Neural progenitor cell (in vitro differentiated cells): ENCODE measurements around the gene NFXL1. TPM values are rescaled to one million over a fixed set of nuclear protein-coding genes. Genes with fewer than 3 reads are reported as not detected.

Source experiments
- DNase-seq: peaks from one replicate; pipeline ENCODE4 v3.0.0-alpha.2; 2016; ENCODE audit warnings: low spot score
- H2AFZ ChIP-seq: fragments of 200-600 bp; sonication (generic); replicated peaks from 2 replicates; pipeline ENCODE4 v1.6.1; 2016; ENCODE audit warnings: antibody characterized with exemption
- H3F3A ChIP-seq: fragments of 200-600 bp; sonication (generic); 2 replicates; pipeline ENCODE4 v1.6.1; 2016; ENCODE audit warnings: antibody characterized with exemption, low read depth
- H3K27ac ChIP-seq: fragments of 200-600 bp; sonication (generic); 2 replicates; pipeline ENCODE4 v1.5.1; 2016; ENCODE audit warnings: mild to moderate bottlenecking
- H3K27me3 ChIP-seq: fragments of 200-600 bp; sonication (generic); 2 replicates; pipeline ENCODE4 v1.6.1; 2016; ENCODE audit warnings: mild to moderate bottlenecking, moderate library complexity
- H3K36me3 ChIP-seq: fragments of 200-600 bp; sonication (generic); 2 replicates; pipeline ENCODE4 v1.5.1; 2016
- H3K4me1 ChIP-seq: fragments of 200-600 bp; sonication (generic); 2 replicates; pipeline ENCODE4 v1.6.1; 2016; ENCODE audit warnings: mixed run types
- H3K4me2 ChIP-seq: fragments of 200-600 bp; sonication (generic); 2 replicates; pipeline ENCODE4 v1.6.1; 2016
- H3K4me3 ChIP-seq: fragments of 200-600 bp; sonication (generic); 2 replicates; pipeline ENCODE4 v1.5.1; 2016
- H3K79me2 ChIP-seq: fragments of 200-600 bp; sonication (generic); 2 replicates; pipeline ENCODE4 v1.6.1; 2016; ENCODE audit warnings: low read depth
- H3K9ac ChIP-seq: fragments of 200-600 bp; sonication (generic); 2 replicates; pipeline ENCODE4 v1.6.1; 2016
- H3K9me3 ChIP-seq: fragments of 200-600 bp; sonication (generic); 2 replicates; pipeline ENCODE4 v1.5.1; 2016; ENCODE audit warnings: low read depth
- H4K20me1 ChIP-seq: fragments of 200-600 bp; sonication (generic); 2 replicates; pipeline ENCODE4 v1.6.1; 2016; ENCODE audit warnings: low read depth
- H3K27ac Mint-ChIP-seq: 3 replicates; pipeline ENCODE4 v1.8.0; 2021; ENCODE audit warnings: mixed read lengths
- H3K27me3 Mint-ChIP-seq: 2 replicates; pipeline ENCODE4 v1.8.0; 2022; ENCODE audit warnings: low read depth, mild to moderate bottlenecking, inconsistent platforms, moderate library complexity, mixed read lengths; ENCODE audit not compliant: insufficient read depth
- H3K36me3 Mint-ChIP-seq: 3 replicates; pipeline ENCODE4 v1.8.0; 2021; ENCODE audit warnings: mixed read lengths
- H3K4me1 Mint-ChIP-seq: 3 replicates; pipeline ENCODE4 v1.8.0; 2021; ENCODE audit warnings: mixed read lengths
- H3K4me3 Mint-ChIP-seq: 3 replicates; pipeline ENCODE4 v1.8.0; 2021; ENCODE audit warnings: mild to moderate bottlenecking, moderate library complexity, mixed read lengths
- H3K9me3 Mint-ChIP-seq: 3 replicates; pipeline ENCODE4 v1.8.0; 2020; ENCODE audit warnings: mixed read lengths
- EZH2 ChIP-seq: fragments of 200-600 bp; sonication (generic); IDR thresholded peaks from 2 replicates; pipeline ENCODE4 v1.6.1; 2017; ENCODE audit warnings: antibody characterized with exemption, mild to moderate bottlenecking, moderate library complexity
- EZH2phosphoT487 ChIP-seq: fragments of 200-600 bp; sonication (generic); IDR thresholded peaks from 2 replicates; pipeline ENCODE4 v1.6.1; 2017; ENCODE audit warnings: antibody characterized with exemption
- total RNA-seq: library from RNA; depleted of rRNA; stranded (reverse); fragments of >200 nt; gene quantifications from 2 replicates; pipeline ENCODE4 v1.2.3, GENCODE V29; 2015; ENCODE audit warnings: low replicate concordance
- TF ChIP-seq, protein P1 (sequence below): fragments of 200-600 bp; sonication (generic); IDR thresholded peaks from 2 replicates; pipeline ENCODE4 v1.5.1; 2017; ENCODE audit warnings: antibody characterized with exemption, mild to moderate bottlenecking

Gene NFXL1
- total RNA-seq, 1 donor from 2014 or later: 33.2 TPM

DNA sequence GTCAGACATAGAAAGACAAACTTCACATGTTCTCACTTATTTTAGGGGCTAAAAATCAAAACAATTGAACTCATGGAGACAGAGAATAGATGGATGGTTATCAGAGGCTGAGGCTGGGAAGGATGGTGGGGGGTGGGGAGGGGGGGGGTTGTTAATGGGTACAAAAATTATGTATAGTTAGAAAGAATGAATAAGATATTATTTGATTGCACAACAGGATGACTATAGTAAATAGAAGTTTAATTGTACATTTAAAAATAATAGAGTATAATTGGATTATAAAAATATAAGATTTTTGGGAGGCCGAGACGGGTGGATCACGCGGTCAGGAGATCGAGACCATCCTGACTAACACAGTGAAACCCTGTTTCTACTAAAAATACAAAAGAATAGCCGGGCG is 109.8 kb downstream of the NFXL1 start:
- no peaks in the 10 kb centered on the region for H3K9me3 ChIP-seq
- Mint-ChIP-seq H3K27me3 (peaks cover 2% of the 10 kb centered on the region), H3K4me1 (no peaks in the 10 kb centered on the region), H3K4me3 (no peak overlapping the region), H3K27ac (no peak overlapping the region), H3K36me3 (no peaks in the 10 kb centered on the region), H3K9me3 (peaks cover 12% of the 10 kb centered on the region)
- no peak overlapping the region for H3K27ac ChIP-seq
- DNase-seq: no peak
- no peaks in the 10 kb centered on the region for H3F3A ChIP-seq
- H3K4me3 ChIP-seq: no peak overlapping the region
- H3K9ac ChIP-seq: no peak overlapping the region
- H2AFZ ChIP-seq: no peak overlapping the region
- no peaks in the 10 kb centered on the region for H3K79me2 ChIP-seq
- TF ChIP-seq EZH2phosphoT487: no peak
- TF ChIP-seq EZH2: no peak
- TF ChIP-seq, protein P1, sequence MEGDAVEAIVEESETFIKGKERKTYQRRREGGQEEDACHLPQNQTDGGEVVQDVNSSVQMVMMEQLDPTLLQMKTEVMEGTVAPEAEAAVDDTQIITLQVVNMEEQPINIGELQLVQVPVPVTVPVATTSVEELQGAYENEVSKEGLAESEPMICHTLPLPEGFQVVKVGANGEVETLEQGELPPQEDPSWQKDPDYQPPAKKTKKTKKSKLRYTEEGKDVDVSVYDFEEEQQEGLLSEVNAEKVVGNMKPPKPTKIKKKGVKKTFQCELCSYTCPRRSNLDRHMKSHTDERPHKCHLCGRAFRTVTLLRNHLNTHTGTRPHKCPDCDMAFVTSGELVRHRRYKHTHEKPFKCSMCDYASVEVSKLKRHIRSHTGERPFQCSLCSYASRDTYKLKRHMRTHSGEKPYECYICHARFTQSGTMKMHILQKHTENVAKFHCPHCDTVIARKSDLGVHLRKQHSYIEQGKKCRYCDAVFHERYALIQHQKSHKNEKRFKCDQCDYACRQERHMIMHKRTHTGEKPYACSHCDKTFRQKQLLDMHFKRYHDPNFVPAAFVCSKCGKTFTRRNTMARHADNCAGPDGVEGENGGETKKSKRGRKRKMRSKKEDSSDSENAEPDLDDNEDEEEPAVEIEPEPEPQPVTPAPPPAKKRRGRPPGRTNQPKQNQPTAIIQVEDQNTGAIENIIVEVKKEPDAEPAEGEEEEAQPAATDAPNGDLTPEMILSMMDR: no peak
- H3K36me3 ChIP-seq: no peaks in the 10 kb centered on the region
- H3K4me2 ChIP-seq: no peak overlapping the region
- no peaks in the 10 kb centered on the region for H4K20me1 ChIP-seq
- no peaks in the 10 kb centered on the region for H3K27me3 ChIP-seq
- no peaks in the 10 kb centered on the region for H3K4me1 ChIP-seq

DNA sequence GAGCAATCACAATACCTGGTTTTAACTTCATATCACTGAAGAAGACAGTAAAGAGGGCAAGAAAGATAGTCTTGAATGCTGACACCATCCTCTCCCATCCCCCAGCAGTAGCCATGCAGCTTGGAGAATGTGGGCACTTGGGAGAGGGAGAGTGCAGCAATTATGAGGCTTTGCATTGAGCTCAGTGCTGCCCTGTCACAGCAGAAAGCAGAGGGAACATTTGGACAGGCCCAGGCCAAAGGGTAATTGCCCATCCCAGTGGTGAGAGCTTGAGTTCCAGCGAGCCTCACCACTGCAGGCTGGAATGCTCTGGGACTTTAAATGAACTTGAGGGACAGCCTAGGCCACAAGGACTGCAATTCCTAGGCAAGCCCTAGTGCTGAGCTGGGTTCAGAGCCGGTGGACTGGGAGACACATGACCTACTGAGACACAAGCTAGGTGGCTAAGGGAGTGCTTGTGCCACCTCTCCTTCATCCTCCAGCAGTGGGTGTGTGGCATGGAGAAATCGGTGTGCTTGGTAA is 112.8 kb downstream of the NFXL1 start:
- DNase-seq: no peak
- Histone ChIP-seq H3K27ac (no peak overlapping the region), H3K9ac (no peak overlapping the region), H3K9me3 (no peaks in the 10 kb centered on the region), H3K79me2 (no peaks in the 10 kb centered on the region), H3K4me3 (no peak overlapping the region), H2AFZ (no peak overlapping the region), H3K4me1 (no peaks in the 10 kb centered on the region), H4K20me1 (no peaks in the 10 kb centered on the region), H3F3A (no peaks in the 10 kb centered on the region), H3K36me3 (no peaks in the 10 kb centered on the region), H3K4me2 (no peak overlapping the region), H3K27me3 (no peaks in the 10 kb centered on the region)
- Mint-ChIP-seq H3K4me1 (no peaks in the 10 kb centered on the region), H3K4me3 (no peak overlapping the region), H3K36me3 (no peaks in the 10 kb centered on the region), H3K9me3 (peaks cover 12% of the 10 kb centered on the region), H3K27ac (no peak overlapping the region), H3K27me3 (peaks cover 2% of the 10 kb centered on the region)
- TF ChIP-seq, protein P1: no peak
- TF ChIP-seq EZH2phosphoT487: no peak
- TF ChIP-seq EZH2: no peak

DNA sequence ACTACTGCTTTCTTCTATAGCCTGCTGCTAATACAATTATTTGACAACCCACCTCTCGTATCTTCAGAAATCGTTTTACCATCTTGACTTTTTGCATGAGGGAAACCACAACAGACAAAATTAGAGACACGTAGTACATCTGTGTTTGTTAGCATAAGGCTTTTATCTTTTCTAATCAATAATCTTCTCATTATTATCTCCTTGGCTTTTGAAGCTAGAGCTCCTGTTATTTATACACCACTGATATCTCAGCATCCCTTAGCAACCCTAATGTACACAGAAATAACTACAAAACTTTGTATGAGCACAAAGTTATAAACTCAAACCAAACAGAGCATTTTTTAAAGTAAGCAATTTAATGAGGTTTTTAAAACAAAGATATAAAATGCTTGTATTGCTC is 116.2 kb downstream of the NFXL1 start:
- H3K27me3 ChIP-seq: no peaks in the 10 kb centered on the region
- H3K4me2 ChIP-seq: no peak overlapping the region
- no peak for DNase-seq
- H3K9me3 ChIP-seq: no peaks in the 10 kb centered on the region
- no peak overlapping the region for H3K4me3 ChIP-seq
- H3K36me3 ChIP-seq: no peaks in the 10 kb centered on the region
- H3K9ac ChIP-seq: no peak overlapping the region
- TF ChIP-seq EZH2phosphoT487 (no peak), EZH2 (no peak)
- TF ChIP-seq, protein P1: no peak
- no peak overlapping the region for H2AFZ ChIP-seq
- H3K27ac ChIP-seq: no peak overlapping the region
- H3K4me1 ChIP-seq: no peaks in the 10 kb centered on the region
- H3K27me3 Mint-ChIP-seq: peaks cover 2% of the 10 kb centered on the region
- H3K9me3 Mint-ChIP-seq: peaks cover 3% of the 10 kb centered on the region
- H3F3A ChIP-seq: no peaks in the 10 kb centered on the region
- H3K4me3 Mint-ChIP-seq: no peak overlapping the region
- H4K20me1 ChIP-seq: no peaks in the 10 kb centered on the region
- H3K79me2 ChIP-seq: no peaks in the 10 kb centered on the region
- no peaks in the 10 kb centered on the region for H3K36me3 Mint-ChIP-seq
- H3K27ac Mint-ChIP-seq: no peak overlapping the region
- no peaks in the 10 kb centered on the region for H3K4me1 Mint-ChIP-seq

Other genes starting within 250 kb of the NFXL1 start
- gene CORIN, start 76.5 kb downstream of the NFXL1 start, total RNA-seq: 0.12 TPM in 1 of 2 replicates, not detected in the other
- gene CNGA1, start 102.1 kb upstream of the NFXL1 start, total RNA-seq: 0.37 and 1.5 TPM in 2 replicates
- 0.84 and 1.2 TPM in 2 replicates for gene NIPAL1, start 102.2 kb upstream of the NFXL1 start, total RNA-seq
- gene TXK, start 219.7 kb upstream of the NFXL1 start, total RNA-seq: not detected in 2 replicates